SK-N-MC (cell line): Measurements from ENCODE around the gene OOSP1.

ENCODE experiments used
- EZH2 ChIP-seq: fragments of 200-600 bp; sonication (generic); IDR thresholded peaks from one replicate; pipeline ENCODE4 v1.6.1; 2017; ENCODE audit warnings: antibody characterized with exemption
- POLR2AphosphoS5 ChIP-seq: IDR thresholded peaks from 2 replicates; pipeline ENCODE4 v1.6.1; 2012; ENCODE audit warnings: mild to moderate bottlenecking, low read depth, low read length, borderline replicate concordance

DNA sequence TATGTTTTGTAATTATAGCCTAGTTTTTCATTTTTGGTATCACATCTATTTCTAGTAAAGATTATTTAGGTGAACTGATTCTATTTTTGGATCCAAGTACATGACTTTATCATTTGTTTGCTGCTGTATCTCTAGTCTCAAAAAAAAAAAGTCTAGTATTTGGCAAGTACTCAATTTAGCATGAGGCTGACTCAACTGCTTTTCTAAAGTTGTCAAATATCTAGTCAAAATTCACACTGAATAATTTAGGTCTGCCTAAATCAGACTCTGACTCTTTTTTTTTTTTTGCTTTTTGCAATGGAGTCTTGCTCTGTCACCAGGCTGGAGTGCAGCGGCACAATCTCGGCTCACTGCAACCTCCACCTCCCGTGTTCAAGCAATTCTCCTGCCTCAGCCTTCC is 28.0 kb downstream of the OOSP1 start:
- TF ChIP-seq POLR2AphosphoS5 (no peak), EZH2 (no peak)
